Central memory CD4-positive, alpha-beta T cell (primary cell): Measurements from ENCODE around the gene ZBTB11.
"Not testable (repeated sequence)": the region's sequence is repeated elsewhere in the genome, so short reads cannot be mapped to it uniquely, and the experiment has no call there.

Experiments used
- DNase-seq: peaks from one replicate; pipeline ENCODE4 v3.0.0; 2022

Gene ZBTB11

DNA sequence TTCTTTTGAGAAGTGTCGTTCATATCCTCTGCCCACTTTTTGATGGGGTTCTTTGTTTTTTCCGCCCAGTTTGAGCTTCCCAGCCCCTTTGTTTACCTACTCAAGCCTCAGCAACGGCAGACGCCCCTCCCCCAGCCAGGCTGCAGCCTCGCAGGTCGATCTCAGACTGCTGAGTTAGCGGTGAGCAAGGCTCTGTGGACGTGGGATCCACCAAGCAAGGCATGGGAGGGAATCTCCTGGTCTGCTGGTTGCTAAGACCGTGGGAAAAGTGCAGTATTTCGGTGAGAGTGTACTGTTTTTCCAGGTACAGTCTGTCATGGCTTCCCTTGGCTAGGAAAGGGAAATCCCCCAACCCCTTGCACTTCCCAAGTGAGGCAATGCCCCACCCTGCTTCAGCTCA lies 71.5 kb downstream of the ZBTB11 start:
- not testable (repeated sequence) for DNase-seq

- no peak for DNase-seq
These were observed 73.7 kb downstream of the ZBTB11 start for GRCh38 chr3:101603184-101603583.

- no peak for DNase-seq
These were observed 74.2 kb downstream of the ZBTB11 start for GRCh38 chr3:101602731-101603130.
